Trophoblast cell (in vitro differentiated cells and primary cell): ENCODE results near the gene CHRNG.

Experiments
- DNase-seq, 2 donors: peaks; one replicate each; pipeline ENCODE4 v3.0.0-alpha.2; 2016
- H2AFZ ChIP-seq: 2 replicates; pipeline ENCODE4 v1.6.1; 2013; ENCODE audit warnings: low read length, moderate library complexity, mild to moderate bottlenecking; ENCODE audit not compliant: insufficient read depth, poor library complexity
- H2AK5ac ChIP-seq: 2 replicates; pipeline ENCODE4 v1.6.1; 2013; ENCODE audit warnings: mild to moderate bottlenecking, low read length
- H2BK120ac ChIP-seq: 2 replicates; pipeline ENCODE4 v1.6.1; 2013; ENCODE audit warnings: low read length, mild to moderate bottlenecking, moderate library complexity; ENCODE audit not compliant: insufficient read depth, poor library complexity
- H2BK12ac ChIP-seq: 2 replicates; pipeline ENCODE4 v1.6.1; 2013; ENCODE audit warnings: mild to moderate bottlenecking, low read length, moderate library complexity
- H2BK5ac ChIP-seq: 2 replicates; pipeline ENCODE4 v1.6.1; 2013; ENCODE audit warnings: low read length, low read depth, moderate library complexity, mild to moderate bottlenecking; ENCODE audit not compliant: poor library complexity
- H3K14ac ChIP-seq: 2 replicates; pipeline ENCODE4 v1.6.1; 2013; ENCODE audit warnings: mild to moderate bottlenecking, low read length
- H3K18ac ChIP-seq: 2 replicates; pipeline ENCODE4 v1.6.1; 2013; ENCODE audit warnings: mild to moderate bottlenecking, low read length
- H3K23ac ChIP-seq: 2 replicates; pipeline ENCODE4 v1.6.1; 2013; ENCODE audit warnings: low read length
- H3K27ac ChIP-seq: 2 replicates; pipeline ENCODE4 v1.5.1; 2013; ENCODE audit warnings: low read depth, mild to moderate bottlenecking, inconsistent platforms, low read length, moderate library complexity
- H3K27me3 ChIP-seq: 2 replicates; pipeline ENCODE4 v1.6.1; 2013; ENCODE audit warnings: inconsistent platforms, mild to moderate bottlenecking, low read length, moderate library complexity; ENCODE audit not compliant: insufficient read depth
- H3K36me3 ChIP-seq, 2 experiments: 1 replicate in 1 of 2; 2 replicates in 1 of 2; pipeline ENCODE4 v1.6.1; 2013; ENCODE audit warnings: low read length in 2 of 2, mild to moderate bottlenecking in 2 of 2, moderate library complexity in 1 of 2; ENCODE audit not compliant: insufficient read depth in 2 of 2, control insufficient read depth in 1 of 2
- H3K4ac ChIP-seq: 2 replicates; pipeline ENCODE4 v1.6.1; 2013; ENCODE audit warnings: low read depth, mild to moderate bottlenecking, low read length, moderate library complexity
- H3K4me1 ChIP-seq, 2 experiments: 1 replicate in 1 of 2; 2 replicates in 1 of 2; pipeline ENCODE4 v1.6.1; 2013; ENCODE audit warnings: low read length in 2 of 2, mild to moderate bottlenecking in 2 of 2, moderate library complexity in 1 of 2; ENCODE audit not compliant: insufficient read depth in 2 of 2, control insufficient read depth in 1 of 2
- H3K4me2 ChIP-seq: 2 replicates; pipeline ENCODE4 v1.6.1; 2013; ENCODE audit warnings: inconsistent platforms, mild to moderate bottlenecking, low read length, moderate library complexity
- H3K4me3 ChIP-seq: 2 replicates; pipeline ENCODE4 v1.5.1; 2013; ENCODE audit warnings: mild to moderate bottlenecking, low read depth, low read length, inconsistent platforms
- H3K79me1 ChIP-seq: one replicate; pipeline ENCODE4 v1.6.1; 2013; ENCODE audit warnings: low read length
- H3K79me2 ChIP-seq: 2 replicates; pipeline ENCODE4 v1.6.1; 2013; ENCODE audit warnings: low read length, mild to moderate bottlenecking; ENCODE audit not compliant: control insufficient read depth, insufficient read depth, poor library complexity
- H3K9ac ChIP-seq: 2 replicates; pipeline ENCODE4 v1.6.1; 2013; ENCODE audit warnings: mild to moderate bottlenecking, low read length
- H3K9me3 ChIP-seq: 2 replicates; pipeline ENCODE4 v1.6.1; 2013; ENCODE audit warnings: low read depth, mild to moderate bottlenecking, control low read depth, inconsistent platforms, low read length; ENCODE audit not compliant: insufficient read depth
- H4K12ac ChIP-seq: 2 replicates; pipeline ENCODE4 v1.6.1; 2013; ENCODE audit warnings: low read depth, mild to moderate bottlenecking, low read length, moderate library complexity
- H4K8ac ChIP-seq: 2 replicates; pipeline ENCODE4 v1.6.1; 2013; ENCODE audit warnings: low read depth, mild to moderate bottlenecking, low read length, moderate library complexity
- H4K91ac ChIP-seq: one replicate; pipeline ENCODE4 v1.6.1; 2013; ENCODE audit warnings: low read depth, mild to moderate bottlenecking, low read length, moderate library complexity
- WGBS: extraction: QIAGEN DNeasy Blood & Tissue Kit; methylation state at CpG from one replicate; pipeline ENCODE4 v1.1.7; 2013; ENCODE audit warnings: missing lambda C conversion rate; ENCODE audit not compliant: insufficient read length, insufficient coverage; ENCODE audit errors: extremely low coverage; 5-methylcytosine and 5-hydroxymethylcytosine counted together

Gene CHRNG

DNA sequence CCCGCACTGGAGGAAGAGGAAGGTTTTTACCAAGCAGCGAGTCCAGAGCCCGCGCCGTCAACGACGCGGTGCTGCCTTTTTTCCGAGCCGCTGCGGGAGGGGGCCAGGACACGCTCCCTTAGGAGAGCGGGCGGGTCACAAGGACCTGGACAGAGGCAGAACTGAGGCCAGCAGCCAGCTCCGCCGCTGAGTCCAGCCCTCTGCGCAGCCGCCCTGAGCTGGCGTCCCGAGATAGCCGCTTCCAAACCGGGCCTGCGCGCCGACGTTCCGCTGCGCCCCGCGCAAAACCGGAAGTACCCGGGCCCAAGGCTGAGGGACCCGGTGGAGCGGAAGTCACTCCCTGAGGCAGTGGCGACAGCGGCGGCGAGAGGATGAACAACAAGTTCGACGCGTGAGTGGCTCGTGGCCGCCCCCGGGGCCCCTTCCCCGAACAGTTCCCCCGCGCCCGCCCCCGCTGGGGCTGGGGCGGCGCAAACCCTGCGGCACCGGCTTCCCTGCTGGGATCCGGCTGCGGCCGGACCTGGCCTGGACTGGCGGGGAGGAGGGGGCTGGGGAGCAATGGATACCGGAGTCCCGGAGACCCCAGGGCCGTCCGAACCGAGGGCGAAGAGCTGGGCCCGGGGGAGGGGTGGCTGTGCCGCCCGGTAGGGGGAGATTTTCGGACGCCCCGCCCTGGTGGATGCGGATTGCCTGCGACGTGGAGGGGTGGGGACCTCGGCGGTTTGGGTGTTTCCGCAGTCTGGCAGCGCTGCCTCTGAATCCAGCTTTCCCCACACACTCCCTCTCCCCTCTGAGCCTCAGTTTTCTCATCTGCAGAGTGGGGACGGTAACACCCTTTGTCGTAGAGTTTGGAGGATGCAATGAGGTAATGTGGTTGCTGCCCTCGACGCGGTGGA is 11.1 kb downstream of the CHRNG start, which contains the start of the genes EIF4E2 and TIGD1:
TSS of gene EIF4E2 (plus strand) at position 336 of the 896 bp plus-strand sequence. CDS start at position 372, 36 bp downstream.
TSS of gene TIGD1 (minus strand) at position 204 of the 896 bp plus-strand sequence. CDS start 675 bp downstream, outside the sequence.
- H3K27me3 ChIP-seq, result no peaks in the 10 kb centered on the region
- peak within 1 kb of the TSS; percentile 84 for H3K4ac ChIP-seq
- H3K36me3 ChIP-seq, result peaks cover 3 to 10% of the 10 kb centered on the region in 2 experiments
- H3K4me3 ChIP-seq, result peak within 1 kb of the TSS; percentile 88
- peak within 1 kb of the TSS; percentile 97 for H4K12ac ChIP-seq
- peak within 1 kb of the TSS; percentile 88 for H2BK120ac ChIP-seq
- H2AK5ac ChIP-seq, result peak within 1 kb of the TSS; percentile 80
- H2BK12ac ChIP-seq, result no peak within 1 kb of the TSS
- H3K79me2 ChIP-seq, result peaks cover 11% of the 10 kb centered on the region
- H3K27ac ChIP-seq, result peak within 1 kb of the TSS; percentile 97
- peak within 1 kb of the TSS; percentile 96 for H3K9ac ChIP-seq
- peaks cover 0 to 4% of the 10 kb centered on the region in 2 experiments for H3K4me1 ChIP-seq
- H3K9me3 ChIP-seq, result no peaks in the 10 kb centered on the region
- WGBS, result no CpG with 5 or more reads among the region's 81 CpGs
- peak within 1 kb of the TSS; percentile 83 for H3K14ac ChIP-seq
- H3K23ac ChIP-seq, result no peak within 1 kb of the TSS
- H4K91ac ChIP-seq, result peak within 1 kb of the TSS; percentile 98
- peak within 1 kb of the TSS; percentile 41 for H2AFZ ChIP-seq
- H3K18ac ChIP-seq, result peak within 1 kb of the TSS; percentile 95
- peak within 1 kb of the TSS; percentile 94 for H2BK5ac ChIP-seq
- peaks cover 11% of the 10 kb centered on the region for H3K79me1 ChIP-seq
- H3K4me2 ChIP-seq, result peak within 1 kb of the TSS; percentile 84
- peak; percentile 96 for DNase-seq
- H4K8ac ChIP-seq, result peak within 1 kb of the TSS; percentile 96

DNA sequence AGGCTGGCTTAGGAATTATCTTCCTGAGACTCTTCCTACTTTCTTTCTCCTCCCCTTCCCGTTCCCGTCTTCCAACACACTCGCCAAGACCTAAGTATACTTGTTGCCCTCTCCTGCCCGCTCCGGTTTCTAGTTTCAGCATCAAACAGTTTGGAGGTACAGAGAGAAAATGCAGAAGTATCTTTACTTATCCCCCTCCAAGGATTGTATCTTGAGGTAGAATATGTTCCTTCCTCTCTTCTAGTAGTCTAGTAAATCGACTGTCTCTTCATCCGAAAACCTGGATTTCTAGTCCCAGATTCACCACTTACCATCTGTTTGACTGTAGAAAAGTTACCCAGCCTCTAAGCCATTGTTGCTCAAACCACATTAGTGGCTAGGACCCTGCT is 11.8 kb downstream of the CHRNG start:
- peak overlapping the region; percentile 95 for H3K18ac ChIP-seq
- peak overlapping the region; percentile 94 for H2BK5ac ChIP-seq
- peak overlapping the region; percentile 80 for H2AK5ac ChIP-seq
- H2BK120ac ChIP-seq, result peak overlapping the region; percentile 88
- H3K9ac ChIP-seq, result peak overlapping the region; percentile 86
- peak overlapping the region; percentile 84 for H3K4ac ChIP-seq
- WGBS, result no CpG with 5 or more reads among the region's 7 CpGs
- H3K4me1 ChIP-seq, result peaks cover 0 to 4% of the 10 kb centered on the region in 2 experiments
- no peak overlapping the region for H2BK12ac ChIP-seq
- H3K23ac ChIP-seq, result no peak overlapping the region
- peak overlapping the region; percentile 97 for H4K12ac ChIP-seq
- peaks cover 11% of the 10 kb centered on the region for H3K79me2 ChIP-seq
- peak overlapping the region; percentile 97 for H3K27ac ChIP-seq
- H4K91ac ChIP-seq, result peak overlapping the region; percentile 98
- H4K8ac ChIP-seq, result peak overlapping the region; percentile 96
- H3K36me3 ChIP-seq, result peaks cover 3 to 11% of the 10 kb centered on the region in 2 experiments
- H3K4me3 ChIP-seq, result peak overlapping the region; percentile 88
- H3K27me3 ChIP-seq, result no peaks in the 10 kb centered on the region
- peak overlapping the region; percentile 41 for H2AFZ ChIP-seq
- no peaks in the 10 kb centered on the region for H3K9me3 ChIP-seq
- H3K79me1 ChIP-seq, result peaks cover 11% of the 10 kb centered on the region
- peak overlapping the region; percentile 83 for H3K14ac ChIP-seq
- DNase-seq, result peak in 1 of 2 donors; percentile 6
- peak overlapping the region; percentile 84 for H3K4me2 ChIP-seq

DNA sequence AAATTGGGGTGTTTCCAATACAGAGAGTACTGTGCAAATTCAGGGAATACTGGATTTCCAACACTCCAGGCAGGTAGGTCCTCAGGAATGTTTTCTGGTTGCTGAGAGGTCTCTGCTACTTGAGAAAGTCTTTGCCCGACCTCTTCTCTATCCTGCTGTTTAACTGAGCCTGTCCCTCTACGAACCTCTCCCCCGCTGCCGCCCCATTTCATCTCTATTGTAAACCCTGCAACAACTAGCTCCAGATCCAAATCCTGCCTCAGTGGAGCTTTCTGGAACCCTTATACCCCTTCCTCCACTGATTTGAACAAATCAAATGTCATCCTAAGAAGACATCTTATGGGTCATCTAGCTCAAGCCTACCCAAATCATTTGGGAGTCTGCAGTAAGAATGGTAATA is 12.3 kb downstream of the CHRNG start:
- Histone ChIP-seq H3K79me1 (peaks cover 11% of the 10 kb centered on the region), H3K23ac (no peak overlapping the region), H3K4ac (peak overlapping the region; percentile 84), H3K36me3 (peaks cover 3 to 13% of the 10 kb centered on the region in 2 experiments), H4K8ac (no peak overlapping the region), H3K14ac (no peak overlapping the region), H3K18ac (no peak overlapping the region), H3K79me2 (peaks cover 11% of the 10 kb centered on the region), H3K9ac (no peak overlapping the region), H2AFZ (no peak overlapping the region), H3K4me1 (peaks cover 0 to 4% of the 10 kb centered on the region in 2 experiments), H2BK5ac (no peak overlapping the region), H3K27ac (no peak overlapping the region), H3K4me3 (no peak overlapping the region), H4K91ac (no peak overlapping the region), H3K4me2 (peak overlapping the region; percentile 84), H2AK5ac (no peak overlapping the region), H4K12ac (no peak overlapping the region), H3K9me3 (no peaks in the 10 kb centered on the region), H3K27me3 (no peaks in the 10 kb centered on the region), H2BK120ac (no peak overlapping the region), H2BK12ac (no peak overlapping the region)
- no peak for DNase-seq
- WGBS, result no CpG with 5 or more reads among the region's 4 CpGs

DNA sequence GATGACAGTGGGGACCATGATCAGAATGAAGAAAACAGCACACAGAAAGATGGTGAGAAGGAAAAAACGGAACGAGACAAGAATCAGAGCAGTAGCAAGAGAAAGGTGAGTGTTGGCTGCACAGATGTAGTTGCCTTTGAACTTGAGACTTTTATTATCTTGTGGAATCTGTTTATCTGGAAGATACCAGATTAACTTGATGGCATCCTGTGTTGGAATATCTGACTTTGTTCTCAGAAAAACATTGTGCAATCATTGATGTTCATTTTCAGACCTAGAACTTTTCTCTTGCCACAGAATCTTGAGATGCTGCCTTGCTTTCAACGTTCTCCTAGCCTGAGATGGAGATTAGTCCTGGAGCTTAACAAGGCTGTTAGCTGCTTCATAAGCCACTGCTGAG is 16.9 kb downstream of the CHRNG start:
- DNase-seq, result peak in 1 of 2 donors; percentile 54
- Histone ChIP-seq H3K23ac (no peak overlapping the region), H3K18ac (no peak overlapping the region), H2AK5ac (no peak overlapping the region), H3K79me2 (peaks cover 3% of the 10 kb centered on the region), H3K4me2 (no peak overlapping the region), H3K27ac (no peak overlapping the region), H3K36me3 (peaks cover 10 to 26% of the 10 kb centered on the region in 2 experiments), H4K8ac (no peak overlapping the region), H4K12ac (no peak overlapping the region), H3K9ac (no peak overlapping the region), H2AFZ (no peak overlapping the region), H3K4ac (no peak overlapping the region), H3K4me3 (no peak overlapping the region), H2BK120ac (no peak overlapping the region), H3K9me3 (no peaks in the 10 kb centered on the region), H2BK5ac (no peak overlapping the region), H2BK12ac (no peak overlapping the region), H3K27me3 (no peaks in the 10 kb centered on the region), H3K79me1 (no peaks in the 10 kb centered on the region), H3K4me1 (peaks cover 0 to 4% of the 10 kb centered on the region in 2 experiments), H4K91ac (no peak overlapping the region), H3K14ac (no peak overlapping the region)
- no CpG with 5 or more reads among the region's 3 CpGs for WGBS
